ENCODE results near the gene KCNIP4. TPM values are rescaled to one million over a fixed set of nuclear protein-coding genes. Genes with fewer than 3 reads are reported as not detected.

KCNIP4 gene
- total RNA-seq, 1 donor from 2014 or later, result 0.39 TPM

- Histone ChIP-seq H3K4me2 (no peak overlapping the region), H3K27ac (no peak overlapping the region), H3K4me3 (no peak overlapping the region), H3K4me1 (no peaks in the 10 kb centered on the region), H3K79me2 (ENCODE audit: low read depth) (no peaks in the 10 kb centered on the region), H3K27me3 (no peaks in the 10 kb centered on the region), H3K9ac (no peak overlapping the region), H2AFZ (replicated peaks) (no peak overlapping the region), H3K9me3 (ENCODE audit: low read depth) (no peaks in the 10 kb centered on the region), H3F3A (ENCODE audit: low read depth) (no peaks in the 10 kb centered on the region), H3K36me3 (no peaks in the 10 kb centered on the region), H4K20me1 (ENCODE audit: low read depth) (no peaks in the 10 kb centered on the region)
- H3K27me3 Mint-ChIP-seq (ENCODE audit: insufficient read depth, low read depth), result no peaks in the 10 kb centered on the region
- no peaks in the 10 kb centered on the region for H3K9me3 Mint-ChIP-seq
- H3K4me3 Mint-ChIP-seq, result no peak overlapping the region
- no peaks in the 10 kb centered on the region for H3K36me3 Mint-ChIP-seq
- peak; percentile 7 for DNase-seq (ENCODE audit: low spot score)
- H3K27ac Mint-ChIP-seq, result no peak overlapping the region
- peaks cover 16% of the 10 kb centered on the region for H3K4me1 Mint-ChIP-seq
- TF ChIP-seq CTCF (IDR thresholded peaks at IDR 0.05) (no peak), EZH2phosphoT487 (IDR thresholded peaks at IDR 0.05) (no peak), EZH2 (IDR thresholded peaks at IDR 0.05) (no peak)
Measured at GRCh38 chr4:21699446-21699845, 249.1 kb downstream of the KCNIP4 start.

GRCh38 chr4:21697583-21697982, 251.0 kb downstream of the KCNIP4 start:
- H3K9ac ChIP-seq, result no peak overlapping the region
- peak overlapping the region; percentile 76 for H3K4me3 Mint-ChIP-seq
- no peaks in the 10 kb centered on the region for H3K36me3 Mint-ChIP-seq
- peaks cover 2% of the 10 kb centered on the region for H3K9me3 Mint-ChIP-seq
- no peaks in the 10 kb centered on the region for H3K9me3 ChIP-seq (ENCODE audit: low read depth)
- no peaks in the 10 kb centered on the region for H3K36me3 ChIP-seq
- no peaks in the 10 kb centered on the region for H3K27me3 Mint-ChIP-seq (ENCODE audit: insufficient read depth, low read depth)
- H3K4me1 ChIP-seq, result no peaks in the 10 kb centered on the region
- TF ChIP-seq EZH2 (IDR thresholded peaks at IDR 0.05), result no peak
- TF ChIP-seq EZH2phosphoT487 (IDR thresholded peaks at IDR 0.05), result no peak
- TF ChIP-seq CTCF (IDR thresholded peaks at IDR 0.05), result no peak
- peaks cover 16% of the 10 kb centered on the region for H3K4me1 Mint-ChIP-seq
- H3K4me2 ChIP-seq, result no peak overlapping the region
- H4K20me1 ChIP-seq (ENCODE audit: low read depth), result no peaks in the 10 kb centered on the region
- peak; percentile 51 for DNase-seq (ENCODE audit: low spot score)
- H3K27ac ChIP-seq, result no peak overlapping the region
- peak overlapping the region; percentile 22 for H3K27ac Mint-ChIP-seq
- no peak overlapping the region for H3K4me3 ChIP-seq
- H2AFZ ChIP-seq (replicated peaks), result peak overlapping the region; percentile 44
- no peaks in the 10 kb centered on the region for H3K79me2 ChIP-seq (ENCODE audit: low read depth)
- no peaks in the 10 kb centered on the region for H3K27me3 ChIP-seq
- no peaks in the 10 kb centered on the region for H3F3A ChIP-seq (ENCODE audit: low read depth)

GRCh38 chr4:21695141-21695540, 253.4 kb downstream of the KCNIP4 start:
- Mint-ChIP-seq H3K27ac (no peak overlapping the region), H3K27me3 (ENCODE audit: insufficient read depth, low read depth) (peaks cover 2% of the 10 kb centered on the region), H3K4me1 (peaks cover 16% of the 10 kb centered on the region), H3K4me3 (no peak overlapping the region), H3K9me3 (peaks cover 2% of the 10 kb centered on the region), H3K36me3 (no peaks in the 10 kb centered on the region)
- Histone ChIP-seq H3K9ac (no peak overlapping the region), H3K36me3 (no peaks in the 10 kb centered on the region), H3K4me2 (no peak overlapping the region), H3K4me3 (no peak overlapping the region), H2AFZ (replicated peaks) (no peak overlapping the region), H3K27ac (no peak overlapping the region), H3K4me1 (no peaks in the 10 kb centered on the region), H4K20me1 (ENCODE audit: low read depth) (no peaks in the 10 kb centered on the region), H3K79me2 (ENCODE audit: low read depth) (no peaks in the 10 kb centered on the region), H3F3A (ENCODE audit: low read depth) (no peaks in the 10 kb centered on the region), H3K9me3 (ENCODE audit: low read depth) (no peaks in the 10 kb centered on the region), H3K27me3 (no peaks in the 10 kb centered on the region)
- DNase-seq (ENCODE audit: low spot score), result no peak
- TF ChIP-seq EZH2phosphoT487 (IDR thresholded peaks at IDR 0.05) (no peak), CTCF (IDR thresholded peaks at IDR 0.05) (no peak), EZH2 (IDR thresholded peaks at IDR 0.05) (no peak)
